GM21576 (cell line): ENCODE results near the gene WDR27.
A peak's percentile ranks its signal among the peaks of the same experiment; 100 is the strongest.
"Not testable (repeated sequence)": the region's sequence is repeated elsewhere in the genome, so short reads cannot be mapped to it uniquely, and the experiment has no call there.

Experiments used
- ATAC-seq: cut with Tn5 transposase; IDR thresholded peaks from one replicate; pipeline ENCODE4 v1.9.1; 2021; ENCODE audit warnings: mild to moderate bottlenecking, moderate library complexity; ENCODE audit not compliant: unreplicated experiment

Gene WDR27

GRCh38 chr6:169664227-169664626 lies 37.6 kb downstream of the WDR27 start:
- no peak for ATAC-seq

- ATAC-seq = no peak
Measured at GRCh38 chr6:169663468-169663867, 38.4 kb downstream of the WDR27 start.

- no peak for ATAC-seq
Measured at GRCh38 chr6:169661391-169661756, 40.5 kb downstream of the WDR27 start.

- ATAC-seq = no peak
Measured at GRCh38 chr6:169660751-169661390, 41.0 kb downstream of the WDR27 start.

GRCh38 chr6:169659820-169660610 lies 41.8 kb downstream of the WDR27 start:
- ATAC-seq = no peak

- ATAC-seq = no peak
Measured at GRCh38 chr6:169657284-169657610, 44.6 kb downstream of the WDR27 start.

- no peak for ATAC-seq
Measured at GRCh38 chr6:169656546-169657283, 45.1 kb downstream of the WDR27 start.

GRCh38 chr6:169654598-169655391 lies 47.0 kb downstream of the WDR27 start:
- ATAC-seq = peak; percentile 97

- ATAC-seq = no peak
Measured at GRCh38 chr6:169653691-169654090, 48.1 kb downstream of the WDR27 start.

- ATAC-seq = no peak
Measured at GRCh38 chr6:169652896-169653295, 48.9 kb downstream of the WDR27 start.

GRCh38 chr6:169651498-169651897 lies 50.3 kb downstream of the WDR27 start:
- no peak for ATAC-seq

GRCh38 chr6:169650959-169651292 lies 50.9 kb downstream of the WDR27 start:
- ATAC-seq = no peak

- ATAC-seq = no peak
Measured at GRCh38 chr6:169650241-169650958, 51.4 kb downstream of the WDR27 start.

- no peak for ATAC-seq
Measured at GRCh38 chr6:169648617-169649016, 53.2 kb downstream of the WDR27 start.

- ATAC-seq = no peak
Measured at GRCh38 chr6:169648092-169648491, 53.7 kb downstream of the WDR27 start.

GRCh38 chr6:169647637-169648036 lies 54.2 kb downstream of the WDR27 start:
- no peak for ATAC-seq

GRCh38 chr6:169646906-169647567 lies 54.8 kb downstream of the WDR27 start:
- ATAC-seq = no peak

- ATAC-seq = not testable (repeated sequence)
Measured at GRCh38 chr6:169645459-169645858, 56.4 kb downstream of the WDR27 start.

GRCh38 chr6:169643521-169643920 lies 58.3 kb downstream of the WDR27 start:
- ATAC-seq = no peak

GRCh38 chr6:169642455-169642854 lies 59.4 kb downstream of the WDR27 start:
- ATAC-seq = no peak
